Breast epithelium (tissue), 4 donors: ENCODE data around the gene PIGQ. TPM values are rescaled to one million over a fixed set of nuclear protein-coding genes. Genes with fewer than 3 reads are reported as not detected.

Experiments
- DNase-seq, 2 donors: peaks; one replicate each; pipeline ENCODE4 v3.0.0-alpha.2; 2019; ENCODE audit warnings: low spot score in 2 of 2
- H3K27ac ChIP-seq, 2 donors: fragments of 200-600 bp; sonication (generic) in 1 of 2; one replicate each; pipeline ENCODE4 v1.5.1; 2016 to 2019; ENCODE audit warnings: mild to moderate bottlenecking in 1 of 2
- H3K27me3 ChIP-seq, 2 donors: fragments of 200-600 bp; sonication (generic) in 1 of 2; one replicate each; pipeline versions ENCODE4 v1.5.1 to v1.6.0; 2017 to 2019; ENCODE audit warnings: control low read depth in 1 of 2, mild to moderate bottlenecking in 1 of 2
- H3K36me3 ChIP-seq: fragments of 200-600 bp; one replicate; pipeline ENCODE4 v1.5.1; 2019
- H3K4me1 ChIP-seq, 2 donors: fragments of 200-600 bp; sonication (generic); one replicate each; pipeline ENCODE4 v1.5.1; 2016 to 2019; ENCODE audit warnings: control low read depth in 1 of 2
- H3K4me3 ChIP-seq, 3 donors: fragments of 200-600 bp; sonication (generic); 1 replicate in 2 of 3; 2 replicates in 1 of 3; pipeline ENCODE4 v1.5.1; 2016 to 2019; ENCODE audit warnings: mild to moderate bottlenecking in 3 of 3, moderate library complexity in 2 of 3
- H3K9me3 ChIP-seq, 2 donors: fragments of 200-600 bp; sonication (generic) in 1 of 2; one replicate each; pipeline ENCODE4 v1.5.1; 2016 to 2019; ENCODE audit warnings: control low read depth in 1 of 2
- CTCF ChIP-seq, 3 donors: fragments of 450-650 bp; IDR thresholded peaks; one replicate each; pipeline ENCODE4 v1.5.1; 2016 to 2017; ENCODE audit warnings: antibody characterized with exemption in 3 of 3, mild to moderate bottlenecking in 3 of 3, moderate library complexity in 3 of 3
- POLR2A ChIP-seq: fragments of 450-650 bp; IDR thresholded peaks from one replicate; pipeline ENCODE4 v1.6.1; 2016; ENCODE audit warnings: antibody characterized with exemption, mild to moderate bottlenecking, moderate library complexity
- POLR2AphosphoS5 ChIP-seq, 3 donors: sonication (generic); formaldehyde crosslinking; IDR thresholded peaks; one replicate each; pipeline ENCODE4 v1.6.1; 2017; ENCODE audit warnings: antibody characterized with exemption in 3 of 3
- intact Hi-C: fragments of 100-400 bp; cut with DNase I; formaldehyde crosslinking; loops from one replicate; pipeline ENCODE4 v1.15.1; 2023; ENCODE audit warnings: low total_unique reads
- total RNA-seq, 3 donors: library from RNA; depleted of rRNA; stranded (reverse); fragments of >200 nt; gene quantifications; one replicate each; pipeline ENCODE4 v1.1.0, GENCODE V29; 2016

The PIGQ gene
- total RNA-seq, 3 donors from 2014 or later, result 22.2 to 36.1 (median 31.9) TPM

- no peak overlapping the region for H3K4me3 ChIP-seq
- H3K27ac ChIP-seq, result no peak overlapping the region
- intact Hi-C loops, result no loop called here
- H3K9me3 ChIP-seq, result no peaks in the 10 kb centered on the region
- H3K27me3 ChIP-seq, result no peaks in the 10 kb centered on the region
- no peak for DNase-seq
- no peaks in the 10 kb centered on the region for H3K36me3 ChIP-seq
- H3K4me1 ChIP-seq, result no peaks in the 10 kb centered on the region
- no peak for TF ChIP-seq POLR2A
- TF ChIP-seq CTCF (IDR thresholded peaks at IDR 0.05), result no peak
- TF ChIP-seq POLR2AphosphoS5 (IDR thresholded peaks at IDR 0.05), result no peak
Measured at GRCh38 chr16:540645-541340, 29.0 kb upstream of the PIGQ start.

GRCh38 chr16:543301-544164 lies 26.2 kb upstream of the PIGQ start:
- intact Hi-C loops, result no loop called here
- TF ChIP-seq POLR2AphosphoS5 (IDR thresholded peaks at IDR 0.05) (no peak), CTCF (IDR thresholded peaks at IDR 0.05) (no peak), POLR2A (no peak)
- Histone ChIP-seq H3K4me3 (no peak overlapping the region), H3K27ac (no peak overlapping the region), H3K9me3 (no peaks in the 10 kb centered on the region), H3K27me3 (no peaks in the 10 kb centered on the region), H3K36me3 (no peaks in the 10 kb centered on the region), H3K4me1 (no peaks in the 10 kb centered on the region)
- DNase-seq, result no peak

GRCh38 chr16:544517-544916 lies 25.3 kb upstream of the PIGQ start:
- TF ChIP-seq CTCF (IDR thresholded peaks at IDR 0.05) (no peak), POLR2A (no peak), POLR2AphosphoS5 (IDR thresholded peaks at IDR 0.05) (no peak)
- no peaks in the 10 kb centered on the region for H3K4me1 ChIP-seq
- no peaks in the 10 kb centered on the region for H3K36me3 ChIP-seq
- intact Hi-C loops, result no loop called here
- H3K9me3 ChIP-seq, result no peaks in the 10 kb centered on the region
- DNase-seq, result no peak
- no peaks in the 10 kb centered on the region for H3K27me3 ChIP-seq
- no peak overlapping the region for H3K4me3 ChIP-seq
- no peak overlapping the region for H3K27ac ChIP-seq

DNA sequence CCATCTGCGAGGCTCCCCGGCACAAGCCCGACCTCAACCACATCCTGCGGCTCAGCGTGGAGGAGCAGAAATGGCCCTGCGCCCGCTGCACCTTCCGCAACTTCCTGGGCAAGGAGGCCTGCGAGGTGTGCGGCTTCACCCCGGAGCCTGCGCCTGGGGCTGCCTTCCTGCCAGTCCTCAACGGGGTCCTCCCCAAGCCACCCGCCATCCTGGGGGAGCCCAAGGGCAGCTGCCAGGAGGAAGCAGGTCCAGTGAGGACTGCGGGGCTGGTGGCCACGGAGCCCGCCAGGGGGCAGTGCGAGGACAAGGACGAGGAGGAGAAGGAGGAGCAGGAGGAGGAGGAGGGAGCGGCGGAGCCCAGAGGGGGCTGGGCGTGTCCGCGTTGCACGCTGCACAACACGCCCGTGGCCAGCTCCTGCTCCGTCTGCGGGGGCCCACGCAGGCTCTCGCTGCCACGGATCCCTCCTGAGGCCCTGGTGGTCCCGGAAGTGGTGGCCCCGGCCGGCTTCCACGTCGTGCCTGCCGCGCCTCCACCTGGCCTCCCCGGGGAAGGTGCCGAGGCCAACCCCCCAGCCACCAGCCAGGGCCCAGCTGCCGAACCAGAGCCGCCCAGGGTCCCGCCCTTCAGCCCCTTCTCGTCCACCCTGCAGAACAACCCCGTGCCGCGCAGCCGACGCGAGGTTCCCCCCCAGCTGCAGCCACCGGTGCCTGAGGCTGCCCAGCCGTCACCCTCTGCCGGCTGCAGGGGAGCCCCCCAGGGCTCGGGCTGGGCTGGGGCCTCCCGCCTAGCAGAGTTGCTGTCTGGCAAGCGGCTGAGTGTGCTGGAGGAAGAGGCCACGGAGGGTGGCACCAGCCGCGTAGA lies 22.6 kb upstream of the PIGQ start:
- intact Hi-C loops, result loop anchor here (1.0 kb wide), 1 partner anchor 18 kb away; no protein-coding TSS in a partner anchor
- no peak overlapping the region for H3K27ac ChIP-seq
- peak overlapping the region in 2 of 3 donors; percentile 28 to 62 for H3K4me3 ChIP-seq
- H3K4me1 ChIP-seq, result no peaks in the 10 kb centered on the region
- DNase-seq, result peak; percentile 75 to 78
- no peaks in the 10 kb centered on the region for H3K27me3 ChIP-seq
- no peaks in the 10 kb centered on the region for H3K9me3 ChIP-seq
- H3K36me3 ChIP-seq, result peaks cover 3% of the 10 kb centered on the region
- TF ChIP-seq CTCF (IDR thresholded peaks at IDR 0.05) (peak; percentile 48 to 76 (median 53)), POLR2AphosphoS5 (IDR thresholded peaks at IDR 0.05) (no peak)
